H1 (cell line): ENCODE data around the gene SIGLEC11. TPM values are rescaled to one million over a fixed set of nuclear protein-coding genes. Genes with fewer than 3 reads are reported as not detected.

Source experiments
- CTCF ChIP-seq, 3 experiments: IDR thresholded peaks; 1 replicate in 2 of 3; 2 replicates in 1 of 3; pipeline versions ENCODE4 v1.5.1 to v1.6.1; 2011; ENCODE audit warnings: low read length in 3 of 3, mild to moderate bottlenecking in 3 of 3, inconsistent platforms in 2 of 3, low read depth in 1 of 3, moderate library complexity in 1 of 3; ENCODE audit not compliant: insufficient read depth in 1 of 3; ENCODE audit errors: control extremely low read depth in 1 of 3
- POU5F1 ChIP-seq: IDR thresholded peaks from 2 replicates; pipeline ENCODE4 v1.6.1; 2011; ENCODE audit warnings: low read depth, mild to moderate bottlenecking, low read length, moderate library complexity
- RAD21 ChIP-seq, 2 experiments: IDR thresholded peaks in 1 of 2; conservative IDR thresholded peaks in 1 of 2; 2 replicates each; pipeline ENCODE4 v1.6.1; 2011; ENCODE audit warnings: low read depth in 2 of 2, low read length in 2 of 2, improper control_type of control experiment in 1 of 2, inconsistent platforms in 1 of 2, mild to moderate bottlenecking in 1 of 2, moderate library complexity in 1 of 2
- SIN3A ChIP-seq, 2 experiments: IDR thresholded peaks in 1 of 2; conservative IDR thresholded peaks in 1 of 2; 2 replicates each; pipeline ENCODE4 v1.6.1; 2011 to 2012; ENCODE audit warnings: low read length in 2 of 2, improper control_type of control experiment in 1 of 2, low read depth in 1 of 2, mild to moderate bottlenecking in 1 of 2
- SP2 ChIP-seq: IDR thresholded peaks from 2 replicates; pipeline ENCODE4 v1.6.1; 2012; ENCODE audit warnings: mild to moderate bottlenecking, low read length, inconsistent platforms
- polyA plus RNA-seq, 7 experiments: library from polyadenylated mRNA; depleted of rRNA in 3 of 7; stranded (reverse) in 5 of 7; unstranded in 2 of 7; fragments of >200 nt in 5 of 7; fragments of 200-250 nt in 2 of 7; gene quantifications; 1 replicate in 5 of 7; 2 replicates in 1 of 7; 4 replicates in 1 of 7; pipeline versions ENCODE4 v1.2.1 to v1.2.3, GENCODE V29; 2011 to 2013; ENCODE audit warnings: missing spikeins in 2 of 7, mixed read lengths in 2 of 7
- total RNA-seq: library from RNA; stranded (reverse); fragmentation: NEBNext Ultra II Directional; extraction: Animal tissue kit (Norgen Biotek cat#: 25700); gene quantifications from 2 replicates; pipeline ENCODE4 v1.2.1, GENCODE V29; 2021

Gene SIGLEC11
- total and polyA plus RNA-seq, 2 of the 8 experiments (the other 6 are each of a cell fraction or from before 2014, with no cell fraction given), result 0.18 TPM; not detected in 1

- peak; percentile 75 to 76; a peak in 3 of 4 replicates for TF ChIP-seq SIN3A (conservative IDR thresholded peaks at IDR 0.05 in 1 of 2, IDR thresholded peaks at IDR 0.05 in 1 of 2; ENCODE audit: low read depth in 1 of 2, low read length in 2 of 2)
- no peak for TF ChIP-seq POU5F1
- peak; percentile 50 to 72 (median 60) for TF ChIP-seq CTCF (IDR thresholded peaks at IDR 0.05; ENCODE audit: control extremely low read depth in 1 of 3, insufficient read depth in 1 of 3, low read depth in 1 of 3, low read length in 3 of 3)
- TF ChIP-seq RAD21 (IDR thresholded peaks at IDR 0.05 in 1 of 2, conservative IDR thresholded peaks at IDR 0.05 in 1 of 2; ENCODE audit: low read depth in 2 of 2, low read length in 2 of 2), result peak; percentile 23 to 47; a peak in 2 of 4 replicates
- TF ChIP-seq SP2, result no peak
- TF ChIP-seq, all 59 proteins: peak for 4
Observed at GRCh38 chr19:49916839-49917733, 43.9 kb downstream of the SIGLEC11 start (continued).
